Astrocyte (in vitro differentiated cells and primary cell): ENCODE data around the gene MYL10. TPM values are rescaled to one million over a fixed set of nuclear protein-coding genes. Genes with fewer than 3 reads are reported as not detected.

ENCODE experiments used
- DNase-seq: peaks from one replicate; pipeline ENCODE4 v3.0.0-alpha.2; 2010; ENCODE audit warnings: low read depth
- FAIRE-seq: peaks from 2 replicates; lab custom pipeline; 2011; peaks lifted over from hg19 to GRCh38; lab: Jason Lieb, UNC
- H2AFZ ChIP-seq: 2 replicates; pipeline ENCODE4 v1.6.0; 2012; ENCODE audit warnings: low read depth, low read length, inconsistent platforms
- H3K27ac ChIP-seq: 2 replicates; pipeline ENCODE4 v1.5.1; 2011; ENCODE audit warnings: low read depth, low read length, inconsistent platforms
- H3K27me3 ChIP-seq: 2 replicates; pipeline ENCODE4 v1.6.0; 2011; ENCODE audit warnings: low read length, inconsistent platforms; ENCODE audit not compliant: insufficient read depth
- H3K36me3 ChIP-seq: 2 replicates; pipeline ENCODE4 v1.5.1; 2011; ENCODE audit warnings: low read length, inconsistent platforms; ENCODE audit not compliant: insufficient read depth
- H3K4me1 ChIP-seq: 2 replicates; pipeline ENCODE4 v1.5.1; 2011; ENCODE audit warnings: low read length, inconsistent platforms; ENCODE audit not compliant: insufficient read depth
- H3K4me2 ChIP-seq: 2 replicates; pipeline ENCODE4 v1.6.0; 2012; ENCODE audit warnings: low read length, inconsistent platforms
- H3K4me3 ChIP-seq: 2 replicates; pipeline ENCODE4 v1.5.1; 2011; ENCODE audit warnings: low read depth, mild to moderate bottlenecking, low read length, inconsistent platforms; ENCODE audit not compliant: insufficient read depth
- H3K79me2 ChIP-seq: 2 replicates; pipeline ENCODE4 v1.6.0; 2012; ENCODE audit warnings: mild to moderate bottlenecking, low read length, inconsistent platforms; ENCODE audit not compliant: insufficient read depth
- H3K9ac ChIP-seq: 2 replicates; pipeline ENCODE4 v1.6.0; 2012; ENCODE audit warnings: mild to moderate bottlenecking, low read length, inconsistent platforms
- H3K9me3 ChIP-seq: 2 replicates; pipeline ENCODE4 v1.5.1; 2012; ENCODE audit warnings: low read depth, mild to moderate bottlenecking, low read length, inconsistent platforms; ENCODE audit not compliant: insufficient read depth
- H4K20me1 ChIP-seq: 2 replicates; pipeline ENCODE4 v1.6.0; 2012; ENCODE audit warnings: low read length, inconsistent platforms; ENCODE audit not compliant: insufficient read depth
- H3K27ac Mint-ChIP-seq: one replicate; pipeline ENCODE4 v1.8.0; 2021; ENCODE audit warnings: mild to moderate bottlenecking, mixed read lengths; ENCODE audit not compliant: unreplicated experiment
- H3K27me3 Mint-ChIP-seq: one replicate; pipeline ENCODE4 v1.8.0; 2021; ENCODE audit warnings: low read depth, mixed read lengths; ENCODE audit not compliant: unreplicated experiment
- H3K36me3 Mint-ChIP-seq: one replicate; pipeline ENCODE4 v1.8.0; 2021; ENCODE audit warnings: low read depth, mixed read lengths; ENCODE audit not compliant: unreplicated experiment
- H3K4me1 Mint-ChIP-seq: one replicate; pipeline ENCODE4 v1.8.0; 2021; ENCODE audit warnings: low read depth, mixed read lengths; ENCODE audit not compliant: unreplicated experiment
- H3K4me3 Mint-ChIP-seq: one replicate; pipeline ENCODE4 v1.8.0; 2021; ENCODE audit warnings: mild to moderate bottlenecking, moderate library complexity, mixed read lengths; ENCODE audit not compliant: unreplicated experiment
- H3K9me3 Mint-ChIP-seq: one replicate; pipeline ENCODE4 v1.8.0; 2021; ENCODE audit warnings: mild to moderate bottlenecking, mixed read lengths; ENCODE audit not compliant: unreplicated experiment
- CTCF ChIP-seq: IDR thresholded peaks from 2 replicates; pipeline ENCODE4 v1.5.1; 2011; ENCODE audit warnings: low read depth, mild to moderate bottlenecking, inconsistent platforms, low read length, moderate library complexity; ENCODE audit not compliant: insufficient read depth
- EZH2 ChIP-seq: IDR thresholded peaks from 2 replicates; pipeline ENCODE4 v1.6.1; 2012; ENCODE audit warnings: mild to moderate bottlenecking, low read length, inconsistent platforms; ENCODE audit not compliant: insufficient read depth
- total RNA-seq: library from RNA; stranded (reverse); gene quantifications from 2 replicates; pipeline ENCODE4 v1.2.1, GENCODE V29; 2021

Gene MYL10
- total RNA-seq, 1 donor from 2014 or later: 0.73 TPM

GRCh38 chr7:101565601-101566209 lies 63.4 kb downstream of the MYL10 start:
- DNase-seq (no peak), FAIRE-seq (no peak)
- peaks cover 12% of the 10 kb centered on the region for H3K9me3 Mint-ChIP-seq
- Histone ChIP-seq H3K27me3 (peaks cover 25% of the 10 kb centered on the region), H3K4me3 (no peak overlapping the region), H2AFZ (no peak overlapping the region), H3K27ac (no peak overlapping the region), H3K9me3 (peaks cover 4% of the 10 kb centered on the region), H3K79me2 (no peaks in the 10 kb centered on the region), H4K20me1 (no peaks in the 10 kb centered on the region), H3K4me2 (no peak overlapping the region), H3K9ac (no peak overlapping the region), H3K4me1 (no peaks in the 10 kb centered on the region), H3K36me3 (no peaks in the 10 kb centered on the region)
- no peak overlapping the region for H3K27ac Mint-ChIP-seq
- no peaks in the 10 kb centered on the region for H3K4me1 Mint-ChIP-seq
- H3K36me3 Mint-ChIP-seq: no peaks in the 10 kb centered on the region
- peaks cover 35% of the 10 kb centered on the region for H3K27me3 Mint-ChIP-seq
- no peak overlapping the region for H3K4me3 Mint-ChIP-seq
- no peak for TF ChIP-seq CTCF
- no peak for TF ChIP-seq EZH2

GRCh38 chr7:101564778-101565211 lies 64.3 kb downstream of the MYL10 start:
- Histone ChIP-seq H3K36me3 (no peaks in the 10 kb centered on the region), H3K4me3 (no peak overlapping the region), H4K20me1 (no peaks in the 10 kb centered on the region), H2AFZ (no peak overlapping the region), H3K4me2 (no peak overlapping the region), H3K27me3 (peaks cover 27% of the 10 kb centered on the region), H3K9me3 (peaks cover 4% of the 10 kb centered on the region), H3K27ac (no peak overlapping the region), H3K9ac (no peak overlapping the region), H3K4me1 (no peaks in the 10 kb centered on the region), H3K79me2 (no peaks in the 10 kb centered on the region)
- TF ChIP-seq CTCF (no peak), EZH2 (no peak)
- FAIRE-seq: no peak
- no peak for DNase-seq
- H3K4me3 Mint-ChIP-seq: no peak overlapping the region
- H3K4me1 Mint-ChIP-seq: no peaks in the 10 kb centered on the region
- H3K9me3 Mint-ChIP-seq: peaks cover 11% of the 10 kb centered on the region
- H3K36me3 Mint-ChIP-seq: no peaks in the 10 kb centered on the region
- no peak overlapping the region for H3K27ac Mint-ChIP-seq
- H3K27me3 Mint-ChIP-seq: peaks cover 45% of the 10 kb centered on the region
